HG02970 (cell line): ENCODE data around the gene TMEM198.

Source experiments
- ATAC-seq: cut with Tn5 transposase; IDR thresholded peaks from one replicate; pipeline ENCODE4 v1.9.1; 2021; ENCODE audit warnings: mild to moderate bottlenecking, moderate library complexity, moderate number of reproducible peaks; ENCODE audit not compliant: unreplicated experiment, low FRiP score

The TMEM198 gene

DNA sequence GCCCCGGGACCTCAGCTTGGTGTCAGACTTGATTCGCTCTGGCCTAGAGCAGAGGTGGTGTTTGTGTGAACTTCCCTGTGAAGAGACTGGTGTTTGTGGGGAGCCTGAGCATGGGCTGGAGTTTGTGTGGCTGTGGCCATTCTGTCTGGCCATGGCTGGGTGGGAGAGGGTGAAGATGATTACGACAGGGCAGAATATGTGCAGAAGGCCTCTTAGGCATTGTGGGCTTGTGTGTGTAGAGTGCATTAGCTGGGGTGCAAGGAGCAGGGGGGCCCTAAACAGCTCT is 17.0 kb downstream of the TMEM198 start:
- ATAC-seq: no peak

GRCh38 chr2:219561179-219562048 is 17.6 kb downstream of the TMEM198 start:
- no peak for ATAC-seq

GRCh38 chr2:219562049-219563020 is 18.5 kb downstream of the TMEM198 start:
- ATAC-seq: no peak

DNA sequence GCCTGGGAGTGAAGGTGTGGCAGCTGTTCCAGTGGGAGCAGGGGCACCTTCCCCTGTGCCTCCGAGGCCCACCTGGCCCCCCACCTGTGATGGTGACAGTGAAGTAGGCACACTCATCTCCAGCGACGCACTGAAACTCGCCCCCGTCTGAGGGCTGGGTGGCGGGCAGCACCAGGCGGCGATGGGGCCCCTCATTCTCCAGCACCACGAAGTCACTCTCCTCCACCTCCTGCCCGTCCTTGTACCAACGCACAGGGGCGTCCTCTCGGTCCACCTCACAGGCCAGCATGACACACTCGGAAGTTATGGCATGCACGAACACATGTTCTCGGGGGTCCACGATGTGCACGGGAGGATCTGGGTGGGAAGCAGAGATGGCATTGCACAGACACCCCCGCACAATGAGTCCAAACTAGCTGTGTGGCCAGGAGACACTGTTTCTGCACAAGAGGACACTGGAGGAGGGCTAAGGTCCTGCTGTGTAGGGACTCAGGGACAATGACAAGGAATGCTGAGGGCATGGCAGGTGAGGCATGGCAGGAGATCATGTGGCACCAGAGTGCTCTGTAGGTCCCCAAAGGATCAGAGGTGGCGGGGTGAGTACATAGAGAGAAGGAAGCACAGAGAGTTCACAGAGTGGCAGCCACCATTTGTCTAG is 19.6 kb downstream of the TMEM198 start:
- no peak for ATAC-seq

DNA sequence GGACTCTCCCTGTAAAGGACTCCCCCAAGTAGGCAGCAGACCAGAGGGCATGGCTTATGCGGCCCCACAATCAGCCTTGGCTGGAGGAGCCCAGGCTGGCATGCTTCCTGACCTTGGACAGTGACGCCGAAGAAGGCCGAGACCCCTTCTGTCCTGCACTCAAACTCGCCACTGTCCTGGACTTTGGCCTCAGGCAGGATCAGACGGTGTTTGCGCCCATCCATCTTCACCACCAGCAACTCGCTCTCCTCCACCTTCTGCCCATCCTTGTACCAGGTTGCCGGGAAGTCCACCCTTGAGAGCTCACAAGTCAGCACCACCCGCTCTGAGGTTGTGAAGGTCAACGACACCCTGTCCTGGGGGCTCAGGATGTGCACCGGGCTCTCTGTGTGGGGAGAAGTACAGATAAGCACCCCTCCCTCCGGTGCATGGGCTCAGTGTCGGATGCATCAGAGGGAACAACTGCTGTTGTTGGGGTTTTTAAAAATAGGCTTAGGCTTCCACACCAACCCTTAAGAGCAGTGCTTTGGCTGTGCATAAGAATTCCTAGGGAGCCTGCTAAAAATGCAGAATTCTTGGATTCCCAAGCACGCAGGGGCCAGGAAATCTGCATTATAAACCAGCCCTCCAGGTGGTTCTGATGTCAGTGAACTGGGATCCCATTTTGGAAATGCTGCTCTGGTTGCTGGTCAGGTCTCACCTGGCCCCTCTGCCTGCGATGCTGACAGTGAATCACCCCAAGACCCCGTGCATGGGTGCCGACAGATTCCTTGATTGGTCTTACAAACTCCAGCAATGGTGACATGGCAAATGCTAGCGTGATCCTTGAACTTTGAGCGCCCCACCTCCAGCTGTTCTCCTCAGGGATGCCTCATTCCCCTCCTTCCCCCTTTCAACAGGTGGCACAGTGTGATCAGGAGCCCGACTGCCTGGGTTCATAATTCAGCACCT is 21.6 kb downstream of the TMEM198 start:
- no peak for ATAC-seq

GRCh38 chr2:219566640-219567039 is 22.8 kb downstream of the TMEM198 start:
- no peak for ATAC-seq

- ATAC-seq: no peak
Measured at GRCh38 chr2:219567131-219567530, 23.3 kb downstream of the TMEM198 start.

DNA sequence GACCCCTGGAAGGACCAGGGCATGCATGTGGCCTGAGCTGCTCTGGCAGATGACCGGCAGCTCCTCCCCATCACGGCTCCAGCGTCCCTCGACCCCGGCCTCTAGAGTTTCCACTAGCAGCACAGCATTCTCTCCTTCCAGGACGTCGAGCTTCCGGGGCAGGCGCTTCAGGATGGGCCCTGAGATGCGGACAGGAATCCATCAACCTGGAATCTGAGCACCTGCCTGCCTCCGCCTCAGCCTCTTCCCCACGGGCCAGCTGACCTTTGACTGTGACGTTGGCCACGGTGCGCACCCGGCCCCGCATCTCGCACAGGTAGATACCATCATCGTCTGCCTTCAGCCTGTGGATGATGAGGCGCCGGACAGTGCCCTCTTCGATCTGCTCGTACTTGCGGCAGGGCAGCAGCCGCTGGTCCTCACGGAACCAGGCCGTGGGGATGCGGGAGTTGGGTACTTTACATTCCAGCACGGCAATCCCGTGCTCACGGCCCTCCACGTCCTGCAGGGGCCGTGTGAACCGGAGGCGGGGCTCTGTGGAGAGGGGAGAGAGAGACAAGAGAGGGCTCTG is 24.0 kb downstream of the TMEM198 start:
- no peak for ATAC-seq

DNA sequence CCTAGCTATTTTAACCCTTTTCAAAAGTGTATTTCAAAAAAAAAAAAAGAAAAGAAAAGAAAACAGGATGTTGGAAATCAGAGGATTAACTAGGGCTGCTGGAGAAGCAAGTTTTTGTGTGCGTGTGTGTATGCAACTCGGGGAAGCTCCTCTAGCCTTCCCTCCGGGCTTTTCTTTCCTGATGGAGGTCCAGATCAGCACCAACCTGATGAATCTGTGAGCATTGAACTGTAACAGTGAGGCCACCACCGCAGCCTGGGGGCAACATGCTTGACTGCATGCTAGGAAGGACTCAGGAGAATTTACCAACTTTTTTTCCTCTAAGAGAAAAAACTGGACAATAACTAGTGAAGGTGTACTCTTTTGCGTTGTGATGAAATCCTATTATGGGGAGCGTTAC is 25.2 kb downstream of the TMEM198 start:
- ATAC-seq: no peak

GRCh38 chr2:219569635-219570034 is 25.8 kb downstream of the TMEM198 start:
- ATAC-seq: no peak

DNA sequence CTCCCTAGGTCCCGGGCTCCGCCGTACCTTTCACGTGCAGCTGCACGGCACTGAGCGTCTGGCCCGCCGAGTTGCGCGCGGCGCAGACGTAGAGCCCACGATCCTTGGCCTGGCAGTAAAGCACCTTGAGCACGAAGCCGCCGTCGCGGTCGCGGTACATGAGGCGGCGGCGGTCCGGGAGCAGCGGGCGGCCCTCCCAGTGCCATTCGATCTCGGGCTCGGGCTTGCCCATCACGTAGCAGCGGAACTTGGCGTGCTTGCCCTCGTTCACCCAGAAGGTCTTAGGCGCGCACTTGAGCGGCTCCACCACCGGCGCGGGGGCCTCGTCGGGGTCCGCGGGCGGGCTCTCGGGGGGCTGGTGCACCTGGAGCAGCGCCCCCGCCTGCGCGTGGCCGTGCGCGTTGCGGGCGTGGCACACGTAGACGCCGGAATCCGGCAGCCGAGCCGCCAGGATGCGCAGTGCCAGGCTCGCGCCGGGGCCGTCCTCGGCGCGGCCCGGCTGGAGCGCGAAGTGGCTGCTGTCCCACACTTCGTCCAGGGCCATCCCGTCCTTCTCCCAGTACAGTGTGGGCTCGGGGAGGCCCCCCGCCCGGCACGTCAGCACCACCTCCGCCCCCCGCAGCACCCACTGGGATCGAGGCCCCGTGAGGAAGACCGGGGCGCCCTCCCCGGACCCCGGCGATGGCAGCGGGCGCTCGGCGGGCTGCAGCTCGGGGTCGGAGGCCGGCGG is 26.5 kb downstream of the TMEM198 start:
- ATAC-seq: no peak

DNA sequence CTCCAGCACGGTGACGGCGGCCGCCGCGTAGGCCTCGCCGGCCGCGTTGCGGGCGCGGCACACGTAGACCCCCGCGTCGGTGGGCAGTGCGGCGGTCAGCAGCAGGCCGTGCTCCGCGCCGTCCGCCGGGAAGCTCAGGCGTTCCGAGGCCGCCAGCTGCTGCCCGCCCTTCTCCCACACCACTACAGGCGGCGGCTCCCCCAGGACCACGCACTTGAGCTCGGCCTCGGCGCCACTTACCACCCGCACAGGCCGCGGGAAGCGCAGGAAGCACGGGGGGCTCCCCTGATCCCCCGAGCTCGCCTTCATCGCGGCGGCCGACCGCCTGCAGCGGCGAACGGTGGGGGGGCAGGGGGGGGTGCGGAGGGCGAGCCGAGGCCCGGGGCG is 27.1 kb downstream of the TMEM198 start:
- ATAC-seq: no peak

DNA sequence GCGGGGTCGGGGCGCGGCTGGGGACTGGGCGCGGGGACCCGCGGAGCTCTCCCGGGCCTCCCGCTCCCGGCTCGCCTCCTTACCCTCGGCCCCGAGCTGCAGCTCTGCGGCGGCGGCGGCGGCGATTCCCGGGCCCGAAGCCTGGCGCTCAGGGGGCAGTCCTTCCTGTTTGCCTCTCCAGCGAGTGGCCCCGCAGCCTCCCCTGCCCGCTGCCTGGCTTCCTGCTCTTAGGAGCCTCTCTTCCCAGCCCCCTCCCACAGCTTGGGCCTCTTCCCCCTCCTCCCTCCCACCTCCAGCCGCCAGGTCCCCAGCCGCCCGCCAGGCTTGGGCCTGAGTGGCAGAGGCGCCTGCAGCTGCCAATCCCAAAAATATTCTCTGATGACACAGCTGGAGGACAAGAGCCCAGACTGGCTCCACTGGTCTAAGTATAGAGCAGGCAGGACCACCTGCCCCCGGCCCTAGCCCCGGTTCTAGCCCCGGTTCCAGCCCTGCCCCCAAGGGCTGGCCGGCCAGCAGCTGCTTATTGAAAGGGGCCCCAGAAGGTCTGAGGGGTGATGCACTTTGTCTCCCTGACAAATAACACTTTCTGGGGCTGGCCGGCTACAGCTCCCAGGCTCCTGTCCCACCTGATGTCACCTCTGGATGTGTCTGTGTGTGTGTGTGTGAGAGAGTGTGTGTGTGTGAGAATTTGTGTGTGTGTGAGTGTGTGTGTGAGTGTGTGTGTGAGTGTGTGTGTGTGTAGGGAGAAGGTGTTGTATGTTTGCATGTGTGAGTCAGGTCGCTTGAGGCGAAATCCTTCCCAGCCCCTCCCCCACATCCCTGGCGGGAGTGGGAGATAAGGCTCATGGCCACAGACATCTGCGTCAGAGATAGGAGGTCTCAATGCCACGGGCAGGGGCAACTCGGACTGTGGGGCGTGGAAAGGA is 27.7 kb downstream of the TMEM198 start, which contains the start of gene OBSL1:
Gene OBSL1, minus strand, starts transcription at position 229 of the 926 bp plus-strand sequence. CDS start 307 bp downstream, outside the sequence.
- ATAC-seq: no peak

DNA sequence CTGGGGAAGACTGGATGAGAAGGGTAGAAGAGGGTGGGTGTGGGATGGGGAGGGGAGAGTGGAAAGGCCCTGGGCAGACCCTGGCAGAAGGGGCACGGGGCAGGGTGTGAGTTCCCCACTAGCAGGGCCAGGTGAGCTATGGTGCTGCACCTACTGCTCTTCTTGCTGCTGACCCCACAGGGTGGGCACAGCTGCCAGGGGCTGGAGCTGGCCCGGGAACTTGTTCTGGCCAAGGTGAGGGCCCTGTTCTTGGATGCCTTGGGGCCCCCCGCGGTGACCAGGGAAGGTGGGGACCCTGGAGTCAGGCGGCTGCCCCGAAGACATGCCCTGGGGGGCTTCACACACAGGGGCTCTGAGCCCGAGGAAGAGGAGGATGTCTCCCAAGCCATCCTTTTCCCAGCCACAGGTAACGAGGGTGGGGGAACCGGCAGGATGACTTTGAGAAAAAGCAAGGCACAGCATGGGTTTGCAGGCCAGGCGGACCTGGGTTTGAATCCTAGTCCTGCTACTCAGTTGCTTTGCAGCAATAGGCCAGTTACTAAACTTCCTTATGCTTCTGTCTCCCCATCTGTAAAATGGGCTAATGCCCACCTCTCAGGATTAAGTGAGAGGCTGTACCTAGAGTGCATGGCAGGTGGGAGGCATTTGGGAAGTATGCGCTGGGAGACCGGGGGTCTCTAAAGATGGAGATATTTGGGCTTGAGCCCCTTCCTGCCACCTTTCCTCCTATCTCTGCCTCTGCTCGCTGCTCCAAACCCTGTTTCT is 28.6 kb downstream of the TMEM198 start, which contains the start of gene INHA:
Gene INHA, plus strand, starts transcription at position 74 of the 765 bp plus-strand sequence. Its CDS starts 65 bp downstream, at position 139.
- ATAC-seq: no peak

- no peak for ATAC-seq
Measured at GRCh38 chr2:219573166-219573565, 29.3 kb downstream of the TMEM198 start.

GRCh38 chr2:219574484-219575311 is 30.9 kb downstream of the TMEM198 start:
- no peak for ATAC-seq
